ENCODE measurements around the gene COX4I1.
"Not testable (repeated sequence)": the region's sequence is repeated elsewhere in the genome, so short reads cannot be mapped to it uniquely, and the experiment has no call there.

COX4I1 gene

GRCh38 chr16:85798901-85799496 is 496 bp upstream of the COX4I1 start:
- DNase-seq (ENCODE audit: low read depth, low spot score): no peak

- no peak for DNase-seq (ENCODE audit: low read depth, low spot score)
These were observed 800 bp downstream of the COX4I1 start for GRCh38 chr16:85800321-85800669.

- DNase-seq (ENCODE audit: low read depth, low spot score): no peak
These were observed 4.1 kb downstream of the COX4I1 start for GRCh38 chr16:85803570-85803969.

- DNase-seq (ENCODE audit: low read depth, low spot score): no peak
These were observed 6.0 kb downstream of the COX4I1 start for GRCh38 chr16:85805442-85806045.

- no peak for DNase-seq (ENCODE audit: low read depth, low spot score)
These were observed 7.0 kb downstream of the COX4I1 start for GRCh38 chr16:85806539-85806938.

GRCh38 chr16:85807340-85807739 is 7.8 kb downstream of the COX4I1 start:
- DNase-seq (ENCODE audit: low read depth, low spot score): not testable (repeated sequence)

- DNase-seq (ENCODE audit: low read depth, low spot score): not testable (repeated sequence)
These were observed 8.6 kb downstream of the COX4I1 start for GRCh38 chr16:85808104-85808503.

- no peak for DNase-seq (ENCODE audit: low read depth, low spot score)
These were observed 9.4 kb downstream of the COX4I1 start for GRCh38 chr16:85808926-85809325.

GRCh38 chr16:85809645-85810044 is 10.2 kb downstream of the COX4I1 start:
- no peak for DNase-seq (ENCODE audit: low read depth, low spot score)

GRCh38 chr16:85810097-85810741 is 10.7 kb downstream of the COX4I1 start:
- DNase-seq (ENCODE audit: low read depth, low spot score): no peak

GRCh38 chr16:85810742-85811115 is 11.2 kb downstream of the COX4I1 start:
- no peak for DNase-seq (ENCODE audit: low read depth, low spot score)

GRCh38 chr16:85812031-85812807 is 12.7 kb downstream of the COX4I1 start:
- no peak for DNase-seq (ENCODE audit: low read depth, low spot score)

- no peak for DNase-seq (ENCODE audit: low read depth, low spot score)
These were observed 13.6 kb downstream of the COX4I1 start for GRCh38 chr16:85812811-85813700.

- DNase-seq (ENCODE audit: low read depth, low spot score): no peak
These were observed 16.7 kb downstream of the COX4I1 start for GRCh38 chr16:85816159-85816558.

GRCh38 chr16:85817195-85817594 is 17.7 kb downstream of the COX4I1 start:
- not testable (repeated sequence) for DNase-seq (ENCODE audit: low read depth, low spot score)

GRCh38 chr16:85819245-85819644 is 19.8 kb downstream of the COX4I1 start:
- peak; percentile 75 for DNase-seq (ENCODE audit: low read depth, low spot score)

GRCh38 chr16:85819771-85820170 is 20.3 kb downstream of the COX4I1 start:
- DNase-seq (ENCODE audit: low read depth, low spot score): no peak

- DNase-seq (ENCODE audit: low read depth, low spot score): no peak
These were observed 21.3 kb downstream of the COX4I1 start for GRCh38 chr16:85820604-85821372.

- peak; percentile 47 for DNase-seq (ENCODE audit: low read depth, low spot score)
These were observed 22.1 kb downstream of the COX4I1 start for GRCh38 chr16:85821390-85822135.

GRCh38 chr16:85822145-85822544 is 22.6 kb downstream of the COX4I1 start:
- no peak for DNase-seq (ENCODE audit: low read depth, low spot score)

Measured in iPS DF 19.7 (cell line).